ENCODE data around the gene CNTN4. TPM values are rescaled to one million over a fixed set of nuclear protein-coding genes. Genes with fewer than 3 reads are reported as not detected.

CNTN4 gene
- total RNA-seq, 1 experiment from 2014 or later = not detected

DNA sequence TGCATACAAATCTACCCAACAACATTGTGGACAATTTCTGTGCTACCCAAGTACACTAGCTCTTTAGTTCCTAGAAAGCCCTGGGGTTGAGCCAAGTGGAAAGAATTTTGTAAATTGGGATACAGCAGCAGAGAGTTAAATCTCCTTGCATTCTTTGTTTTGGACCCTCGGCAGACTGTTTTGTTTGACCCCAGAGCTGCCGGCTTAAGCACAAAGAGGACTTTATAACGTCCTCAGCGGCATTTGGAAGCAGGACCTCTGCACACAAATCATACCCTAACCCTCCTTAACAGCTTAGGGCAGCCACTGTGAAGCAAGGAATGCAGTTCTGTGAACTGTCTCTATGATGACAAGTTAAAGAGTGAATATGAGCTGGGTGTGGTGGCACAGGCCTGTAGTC lies 415.3 kb downstream of the CNTN4 start:
- no peak for ATAC-seq
- Mint-ChIP-seq H3K36me3 (peaks cover 74% of the 10 kb centered on the region), H3K4me1 (no peaks in the 10 kb centered on the region), H3K27ac (no peak overlapping the region), H3K27me3 (ENCODE audit: low read depth) (peaks cover 7% of the 10 kb centered on the region), H3K4me3 (no peak overlapping the region), H3K9me3 (peaks cover 88% of the 10 kb centered on the region)
- CTCF ChIA-PET = no interaction called here
- POLR2A ChIA-PET = no interaction called here
- DNase-seq (ENCODE audit: low spot score) = no peak
- TF ChIP-seq MXD4 (CRISPR knock-in tag; IDR thresholded peaks at IDR 0.05; ENCODE audit: borderline replicate concordance) = no peak
- no peak for TF ChIP-seq SP1 (CRISPR knock-in tag; conservative IDR thresholded peaks at IDR 0.05)
- no peak for TF ChIP-seq ZNF121 (CRISPR knock-in tag; IDR thresholded peaks at IDR 0.05)

- H3K27me3 Mint-ChIP-seq (ENCODE audit: low read depth) = peaks cover 2% of the 10 kb centered on the region; the same call in 1 of the 2 replicates
- TF ChIP-seq E2F5 (CRISPR knock-in tag; IDR thresholded peaks at IDR 0.05) (no peak), GRHL2 (CRISPR knock-in tag; IDR thresholded peaks at IDR 0.05; ENCODE audit: insufficient replicate concordance, severe bottlenecking) (no peak)
- TF ChIP-seq, protein P1, sequence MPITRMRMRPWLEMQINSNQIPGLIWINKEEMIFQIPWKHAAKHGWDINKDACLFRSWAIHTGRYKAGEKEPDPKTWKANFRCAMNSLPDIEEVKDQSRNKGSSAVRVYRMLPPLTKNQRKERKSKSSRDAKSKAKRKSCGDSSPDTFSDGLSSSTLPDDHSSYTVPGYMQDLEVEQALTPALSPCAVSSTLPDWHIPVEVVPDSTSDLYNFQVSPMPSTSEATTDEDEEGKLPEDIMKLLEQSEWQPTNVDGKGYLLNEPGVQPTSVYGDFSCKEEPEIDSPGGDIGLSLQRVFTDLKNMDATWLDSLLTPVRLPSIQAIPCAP (CRISPR knock-in tag; IDR thresholded peaks at IDR 0.05) = no peak
- TF ChIP-seq, protein P2, sequence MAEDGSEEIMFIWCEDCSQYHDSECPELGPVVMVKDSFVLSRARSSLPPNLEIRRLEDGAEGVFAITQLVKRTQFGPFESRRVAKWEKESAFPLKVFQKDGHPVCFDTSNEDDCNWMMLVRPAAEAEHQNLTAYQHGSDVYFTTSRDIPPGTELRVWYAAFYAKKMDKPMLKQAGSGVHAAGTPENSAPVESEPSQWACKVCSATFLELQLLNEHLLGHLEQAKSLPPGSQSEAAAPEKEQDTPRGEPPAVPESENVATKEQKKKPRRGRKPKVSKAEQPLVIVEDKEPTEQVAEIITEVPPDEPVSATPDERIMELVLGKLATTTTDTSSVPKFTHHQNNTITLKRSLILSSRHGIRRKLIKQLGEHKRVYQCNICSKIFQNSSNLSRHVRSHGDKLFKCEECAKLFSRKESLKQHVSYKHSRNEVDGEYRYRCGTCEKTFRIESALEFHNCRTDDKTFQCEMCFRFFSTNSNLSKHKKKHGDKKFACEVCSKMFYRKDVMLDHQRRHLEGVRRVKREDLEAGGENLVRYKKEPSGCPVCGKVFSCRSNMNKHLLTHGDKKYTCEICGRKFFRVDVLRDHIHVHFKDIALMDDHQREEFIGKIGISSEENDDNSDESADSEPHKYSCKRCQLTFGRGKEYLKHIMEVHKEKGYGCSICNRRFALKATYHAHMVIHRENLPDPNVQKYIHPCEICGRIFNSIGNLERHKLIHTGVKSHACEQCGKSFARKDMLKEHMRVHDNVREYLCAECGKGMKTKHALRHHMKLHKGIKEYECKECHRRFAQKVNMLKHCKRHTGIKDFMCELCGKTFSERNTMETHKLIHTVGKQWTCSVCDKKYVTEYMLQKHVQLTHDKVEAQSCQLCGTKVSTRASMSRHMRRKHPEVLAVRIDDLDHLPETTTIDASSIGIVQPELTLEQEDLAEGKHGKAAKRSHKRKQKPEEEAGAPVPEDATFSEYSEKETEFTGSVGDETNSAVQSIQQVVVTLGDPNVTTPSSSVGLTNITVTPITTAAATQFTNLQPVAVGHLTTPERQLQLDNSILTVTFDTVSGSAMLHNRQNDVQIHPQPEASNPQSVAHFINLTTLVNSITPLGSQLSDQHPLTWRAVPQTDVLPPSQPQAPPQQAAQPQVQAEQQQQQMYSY (CRISPR knock-in tag; IDR thresholded peaks at IDR 0.05) = no peak
- DNase-seq (ENCODE audit: low spot score) = no peak
- H3K9me3 Mint-ChIP-seq = peaks cover 72% of the 10 kb centered on the region
- ChIA-PET POLR2A (no interaction called here), CTCF (no interaction called here)
- H3K4me1 Mint-ChIP-seq = no peaks in the 10 kb centered on the region
- peaks cover 67% of the 10 kb centered on the region for H3K36me3 Mint-ChIP-seq
- no peak overlapping the region for H3K27ac Mint-ChIP-seq
- no peak overlapping the region for H3K4me3 Mint-ChIP-seq
- no peak for ATAC-seq
Observed at GRCh38 chr3:2516762-2517441, 418.2 kb downstream of the CNTN4 start.

GRCh38 chr3:2517500-2518172 lies 419.0 kb downstream of the CNTN4 start:
- H3K4me1 Mint-ChIP-seq = no peaks in the 10 kb centered on the region
- ChIA-PET POLR2A (no interaction called here), CTCF (no interaction called here)
- no peak overlapping the region for H3K27ac Mint-ChIP-seq
- no peak for DNase-seq (ENCODE audit: low spot score)
- peaks cover 74% of the 10 kb centered on the region for H3K9me3 Mint-ChIP-seq
- no peak overlapping the region for H3K4me3 Mint-ChIP-seq
- no peak for ATAC-seq
- TF ChIP-seq ZNF396 (CRISPR knock-in tag; IDR thresholded peaks at IDR 0.05; ENCODE audit: borderline replicate concordance) = no peak
- no peak for TF ChIP-seq GABPB1 (CRISPR knock-in tag; IDR thresholded peaks at IDR 0.05)
- TF ChIP-seq CREM (CRISPR knock-in tag; IDR thresholded peaks at IDR 0.05) = no peak
- TF ChIP-seq ATF3 (CRISPR knock-in tag; conservative IDR thresholded peaks at IDR 0.05) = no peak
- TF ChIP-seq ZBTB43 (CRISPR knock-in tag; IDR thresholded peaks at IDR 0.05) = no peak
- TF ChIP-seq, protein P3, sequence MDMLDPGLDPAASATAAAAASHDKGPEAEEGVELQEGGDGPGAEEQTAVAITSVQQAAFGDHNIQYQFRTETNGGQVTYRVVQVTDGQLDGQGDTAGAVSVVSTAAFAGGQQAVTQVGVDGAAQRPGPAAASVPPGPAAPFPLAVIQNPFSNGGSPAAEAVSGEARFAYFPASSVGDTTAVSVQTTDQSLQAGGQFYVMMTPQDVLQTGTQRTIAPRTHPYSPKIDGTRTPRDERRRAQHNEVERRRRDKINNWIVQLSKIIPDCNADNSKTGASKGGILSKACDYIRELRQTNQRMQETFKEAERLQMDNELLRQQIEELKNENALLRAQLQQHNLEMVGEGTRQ (CRISPR knock-in tag; IDR thresholded peaks at IDR 0.05) = no peak
- TF ChIP-seq ZNF138 (CRISPR knock-in tag; conservative IDR thresholded peaks at IDR 0.05) = no peak
- TF ChIP-seq MXD4 (CRISPR knock-in tag; IDR thresholded peaks at IDR 0.05; ENCODE audit: borderline replicate concordance) = no peak
- TF ChIP-seq HMGA2 (CRISPR knock-in tag; IDR thresholded peaks at IDR 0.05) = no peak
- no peak for TF ChIP-seq SP1 (CRISPR knock-in tag; conservative IDR thresholded peaks at IDR 0.05)
- no peak for TF ChIP-seq NR2C2 (CRISPR knock-in tag; IDR thresholded peaks at IDR 0.05)
- no peak for TF ChIP-seq ELF4 (CRISPR knock-in tag; IDR thresholded peaks at IDR 0.05; ENCODE audit: low read depth)
- TF ChIP-seq NR3C1 (CRISPR knock-in tag; conservative IDR thresholded peaks at IDR 0.05; ENCODE audit: low read depth) = no peak
- H3K27me3 Mint-ChIP-seq (ENCODE audit: low read depth) = peaks cover 2% of the 10 kb centered on the region; the same call in 1 of the 2 replicates
- peaks cover 68% of the 10 kb centered on the region for H3K36me3 Mint-ChIP-seq
